HG02623 (cell line): ENCODE measurements around the gene F8.
"Not testable (repeated sequence)": the region's sequence is repeated elsewhere in the genome, so short reads cannot be mapped to it uniquely, and the experiment has no call there.

Experiments
- ATAC-seq: cut with Tn5 transposase; IDR thresholded peaks from one replicate; pipeline ENCODE4 v1.9.1; 2021; ENCODE audit warnings: moderate library complexity; ENCODE audit not compliant: unreplicated experiment

F8 gene

DNA sequence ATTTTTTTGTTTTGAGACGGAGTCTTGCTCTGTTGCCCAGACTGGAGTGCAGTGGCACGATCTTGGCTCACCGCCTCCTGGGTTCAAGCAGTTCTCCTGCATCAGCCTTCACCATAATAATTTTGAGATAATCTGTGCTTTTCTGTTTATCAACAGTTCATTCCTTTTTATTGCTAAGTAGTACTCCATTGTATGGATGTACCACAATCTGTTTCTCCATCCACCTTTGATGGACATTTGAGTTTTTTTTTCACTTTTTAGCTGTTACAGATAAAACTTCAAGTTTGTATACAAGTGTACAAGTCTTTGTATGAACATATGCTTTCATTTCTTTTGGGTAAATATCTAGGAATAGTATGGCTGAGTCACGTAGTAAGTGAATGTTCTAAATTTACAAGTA is 13.2 kb upstream of the F8 start:
- ATAC-seq, result no peak

DNA sequence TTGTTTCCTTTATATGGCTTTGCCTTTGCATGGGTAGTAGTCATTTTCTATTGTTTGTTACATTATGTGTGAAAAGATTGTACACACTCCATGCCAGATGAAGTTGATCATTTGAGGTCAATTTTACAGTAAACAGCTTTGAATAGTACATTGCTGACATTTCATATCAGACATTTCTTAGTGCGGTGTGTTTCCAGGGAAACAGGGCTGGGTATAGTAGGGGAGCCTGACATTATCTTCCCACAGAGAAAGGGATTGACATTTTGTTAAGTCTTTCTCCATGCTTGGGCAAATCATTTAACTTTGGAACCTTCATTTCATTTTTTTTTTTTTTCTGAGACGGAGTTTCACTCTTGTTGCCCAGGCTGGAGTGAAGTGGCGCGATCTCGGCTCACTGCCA is 9.1 kb upstream of the F8 start:
- no peak for ATAC-seq

DNA sequence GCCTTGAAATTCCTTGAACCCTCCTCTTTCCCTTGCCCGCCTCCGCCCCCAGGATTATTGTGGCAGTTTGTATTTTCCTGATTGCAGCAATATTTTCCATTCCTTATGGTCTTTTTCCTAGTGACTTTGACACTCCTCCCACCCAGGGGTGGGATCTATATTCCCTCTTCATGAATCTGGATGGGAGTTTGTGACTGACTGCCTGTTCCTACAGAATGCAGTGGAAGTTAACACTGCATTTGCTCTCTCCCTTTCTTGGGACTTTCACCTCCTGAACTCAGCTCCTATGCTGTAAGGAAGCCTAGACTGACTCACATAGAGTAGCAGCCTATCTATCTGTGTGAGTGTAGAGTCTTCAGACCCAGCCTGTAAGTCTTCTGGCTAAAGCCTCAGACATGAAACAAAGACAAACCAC is 6.4 kb upstream of the F8 start:
- ATAC-seq, result no peak

DNA sequence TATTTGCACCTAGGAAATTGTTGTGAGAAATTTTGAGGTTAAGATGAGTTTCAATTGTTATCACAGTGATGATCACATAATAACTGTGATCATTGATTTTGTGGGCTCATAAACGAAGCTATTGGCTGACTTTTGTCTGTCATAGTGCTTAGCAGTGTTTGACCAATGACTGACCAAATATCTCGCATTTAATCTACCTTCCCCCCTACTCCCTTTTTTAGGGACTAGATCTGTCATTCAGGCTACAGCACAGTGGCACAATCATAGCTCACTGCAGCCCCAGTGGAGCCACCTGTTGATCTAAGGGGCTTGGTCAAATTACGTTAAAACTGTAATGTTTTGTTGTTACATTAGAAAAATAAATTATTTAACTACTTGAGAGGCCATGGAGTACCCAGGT is 5.6 kb upstream of the F8 start:
- no peak for ATAC-seq

DNA sequence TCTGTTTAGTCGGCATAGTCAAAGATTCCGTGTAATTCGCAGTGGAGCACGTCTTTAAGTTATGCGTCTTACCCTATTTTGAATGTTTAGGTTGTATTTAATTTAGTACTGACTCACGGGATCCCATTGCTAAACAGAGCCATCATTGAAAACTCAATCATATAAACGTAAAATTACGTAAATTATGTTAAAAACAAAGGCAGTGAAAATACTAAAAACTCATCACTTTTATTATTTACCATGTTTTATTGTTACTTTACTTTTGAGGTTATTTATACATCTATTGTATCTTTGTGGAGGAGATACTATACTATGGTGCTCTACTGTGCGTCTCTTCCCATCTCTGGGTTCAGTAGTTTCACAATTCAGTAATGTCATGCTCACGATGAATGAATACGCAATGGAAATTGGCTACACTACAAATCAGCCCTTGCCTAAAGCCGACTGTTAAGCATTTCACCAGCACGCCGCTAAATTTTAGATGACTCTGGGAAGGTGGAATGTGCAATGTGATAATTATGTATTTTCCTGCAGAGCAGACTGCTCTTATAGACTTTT is 5.1 kb upstream of the F8 start:
- ATAC-seq, result no peak

DNA sequence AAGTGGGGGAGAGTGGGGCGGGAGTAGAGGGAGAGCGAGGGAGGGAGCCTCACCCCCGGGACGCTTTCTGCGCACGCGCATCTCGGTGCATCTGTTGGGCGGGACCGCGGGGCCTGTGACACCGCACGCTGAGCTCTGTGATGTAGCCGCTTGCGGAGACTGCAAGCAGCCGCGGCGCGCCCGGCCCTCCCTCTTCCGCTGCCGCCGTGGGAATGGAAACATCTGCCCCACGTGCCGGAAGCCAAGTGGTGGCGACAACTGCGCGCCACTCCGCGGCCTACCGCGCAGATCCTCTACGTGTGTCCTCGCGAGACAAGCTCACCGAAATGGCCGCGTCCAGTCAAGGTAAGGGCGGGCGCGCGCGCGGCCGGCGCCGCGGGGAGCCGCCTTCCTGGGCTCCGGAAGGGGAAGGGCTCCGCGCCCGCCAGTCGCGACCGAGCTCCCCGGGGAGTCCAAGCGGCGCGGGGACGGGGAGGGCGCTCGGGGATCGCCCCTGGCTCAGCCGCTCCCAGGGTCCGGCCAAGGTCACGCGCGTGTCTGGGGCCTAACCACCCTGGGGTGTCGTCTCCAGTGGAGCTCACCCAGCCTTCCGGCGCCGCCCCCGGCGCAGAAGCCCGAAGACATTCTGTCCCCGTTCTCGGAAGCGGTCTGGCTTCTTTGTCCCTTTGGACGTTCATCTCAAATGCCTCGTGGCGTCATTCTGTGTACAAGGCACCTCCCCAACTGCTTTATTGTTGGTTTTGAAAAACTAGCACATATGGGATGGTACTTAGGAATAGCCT is 4.4 kb upstream of the F8 start, which contains the start of gene FUNDC2:
Gene FUNDC2 (plus strand): TSS at position 118 of the 782 bp plus-strand sequence. CDS start 95 bp downstream, at position 213.
- ATAC-seq, result peak; percentile 90

DNA sequence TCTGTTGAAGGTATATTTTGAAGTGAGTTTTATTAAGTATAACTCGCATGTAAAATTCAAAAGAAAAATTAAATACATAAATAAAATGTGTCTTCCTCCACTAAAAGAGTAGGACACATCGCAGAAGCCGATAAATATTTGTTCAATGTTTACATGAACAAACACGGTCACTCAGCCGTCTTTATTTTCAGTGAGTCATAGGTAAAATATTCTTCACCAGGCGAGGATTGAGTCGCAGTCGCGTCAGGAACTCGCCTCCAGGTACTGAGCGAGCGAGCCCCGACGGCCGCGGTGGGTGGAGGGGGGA is 3.9 kb upstream of the F8 start:
- no peak for ATAC-seq

DNA sequence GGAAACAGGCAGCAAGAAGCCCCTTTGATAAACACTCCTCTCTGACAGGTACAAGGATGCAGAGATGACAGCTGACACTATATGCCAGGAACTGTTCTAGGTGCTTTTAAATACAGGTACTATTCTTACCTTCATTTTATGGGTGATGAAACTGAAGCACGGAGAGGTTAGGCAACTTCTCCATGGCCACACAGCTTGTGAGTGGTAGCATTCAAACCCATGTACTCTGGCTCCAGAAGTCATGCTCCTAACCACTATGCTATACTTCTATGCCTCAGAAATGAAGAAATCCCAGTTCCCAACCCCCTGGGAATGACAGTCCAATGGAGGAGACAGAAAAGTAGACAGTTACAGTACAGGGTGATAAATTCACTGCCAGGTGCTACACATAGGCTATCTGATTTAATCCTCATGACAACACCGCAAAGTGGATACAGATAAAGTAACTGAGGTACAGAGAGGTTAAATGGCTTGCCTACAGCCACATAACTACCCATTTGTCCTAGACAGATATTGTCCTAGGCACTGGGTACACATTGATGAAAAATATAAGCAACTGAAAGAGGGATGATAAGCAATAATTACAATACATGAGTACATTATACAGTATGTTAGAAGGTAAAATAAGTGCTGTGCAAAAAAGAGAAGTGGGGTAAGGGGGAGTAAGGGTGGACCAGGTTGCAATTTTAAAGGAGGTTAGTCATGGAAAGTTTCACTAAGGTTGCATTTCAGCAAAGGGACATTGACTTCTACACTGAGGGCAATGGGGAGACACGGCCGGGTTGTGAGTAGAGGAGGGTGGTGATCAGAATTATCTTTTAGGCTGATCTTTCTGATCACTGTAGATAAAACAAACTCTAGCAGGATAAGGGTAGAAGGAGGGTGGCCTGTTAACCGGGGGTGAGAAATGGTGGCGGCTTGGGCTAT is 1.6 kb upstream of the F8 start:
- no peak for ATAC-seq

DNA sequence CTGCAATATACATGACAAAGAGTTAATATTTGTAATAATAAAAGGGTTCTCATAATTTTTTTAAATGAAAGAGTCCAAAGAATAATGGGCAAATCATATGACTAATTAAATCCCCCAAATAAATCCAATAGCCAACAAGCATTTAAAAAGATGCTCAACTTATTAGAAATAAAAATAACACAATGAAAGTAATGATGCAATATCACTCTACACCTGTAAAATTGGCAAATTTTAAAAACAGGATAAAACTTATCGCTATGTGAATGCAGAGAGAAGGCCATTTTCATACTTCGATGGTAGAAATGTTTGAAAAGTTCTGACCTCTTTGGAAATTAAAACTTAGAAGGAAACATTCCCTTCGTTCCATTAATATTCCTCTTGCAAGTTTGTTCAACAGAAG is 1.9 kb downstream of the F8 start:
- no peak for ATAC-seq

DNA sequence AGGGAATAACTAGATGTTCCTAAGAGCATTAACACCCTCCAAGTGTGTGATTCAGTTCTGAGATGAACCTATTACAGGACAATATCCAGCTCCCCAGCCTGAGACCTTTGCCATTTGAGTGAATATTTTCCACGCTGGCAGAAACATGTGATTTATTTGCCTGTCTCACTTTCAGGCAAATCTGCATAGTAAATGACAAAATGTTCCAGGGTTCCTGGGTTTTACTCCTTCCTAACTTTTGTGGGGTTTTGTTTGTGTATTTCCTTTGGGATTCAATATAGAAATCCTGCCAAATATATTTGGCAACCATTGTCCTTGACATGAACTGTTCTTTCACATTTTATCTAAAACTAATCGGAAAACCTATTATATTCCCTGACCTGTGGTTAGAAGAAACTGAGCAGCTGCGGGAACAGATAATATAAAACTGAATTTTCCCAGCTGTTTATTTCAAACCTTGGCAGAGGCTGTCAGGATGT is 12.5 kb downstream of the F8 start:
- ATAC-seq, result no peak

DNA sequence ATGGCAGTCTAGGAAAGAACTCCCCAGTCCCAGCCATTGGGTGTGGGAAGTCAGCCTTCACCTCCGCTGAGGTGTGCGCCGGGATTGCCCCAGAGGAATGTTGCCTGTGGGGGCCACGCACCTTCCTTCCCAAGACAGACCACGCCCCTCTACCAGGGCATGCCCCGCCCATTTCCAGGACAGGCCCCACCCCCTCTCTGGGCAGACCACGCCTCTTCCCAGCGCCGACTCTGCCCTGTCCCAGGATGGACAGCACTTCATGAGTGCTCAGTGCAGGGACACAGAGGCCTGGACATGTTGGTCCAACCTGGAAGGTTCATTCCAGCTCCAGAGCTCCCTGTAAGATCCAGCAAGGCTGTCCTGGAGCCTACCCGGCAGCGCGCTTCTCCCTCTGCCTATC is 13.9 kb downstream of the F8 start:
- ATAC-seq, result not testable (repeated sequence)

DNA sequence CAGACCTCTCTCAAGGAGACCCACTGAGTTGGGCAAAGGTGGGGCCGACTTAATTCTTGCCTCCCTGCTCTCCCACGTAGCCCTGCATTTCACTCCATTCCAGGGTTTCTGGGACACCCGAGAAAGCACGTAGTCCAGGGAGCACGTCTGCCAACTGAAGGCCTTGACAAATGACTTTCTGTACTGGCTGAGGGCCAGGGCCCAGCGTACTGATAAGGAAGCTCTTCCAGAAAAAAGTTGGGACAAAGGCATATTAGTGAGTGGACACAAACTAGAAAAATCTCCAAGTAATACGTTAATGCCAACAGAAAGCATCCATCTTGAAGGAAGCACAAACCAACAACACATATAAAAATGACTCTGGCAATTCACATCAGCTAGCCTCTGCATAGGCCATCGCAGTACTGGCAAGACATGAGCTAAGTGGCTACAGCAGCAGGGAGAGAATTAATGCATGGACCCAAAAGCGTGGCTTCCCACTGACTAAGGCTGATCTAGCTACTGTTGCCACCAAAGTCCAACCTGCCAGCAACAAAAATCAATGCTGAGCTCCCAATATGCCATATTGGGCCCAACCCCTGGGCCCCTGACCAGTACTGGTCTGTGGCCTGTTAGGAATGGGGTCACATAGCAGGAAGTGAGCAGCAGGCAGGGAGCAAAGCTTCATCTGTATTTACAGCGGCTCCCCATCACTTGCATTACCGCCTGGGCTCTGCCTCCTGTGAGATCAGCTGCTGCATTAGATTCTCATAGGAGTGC is 15.4 kb downstream of the F8 start:
- not testable (repeated sequence) for ATAC-seq

DNA sequence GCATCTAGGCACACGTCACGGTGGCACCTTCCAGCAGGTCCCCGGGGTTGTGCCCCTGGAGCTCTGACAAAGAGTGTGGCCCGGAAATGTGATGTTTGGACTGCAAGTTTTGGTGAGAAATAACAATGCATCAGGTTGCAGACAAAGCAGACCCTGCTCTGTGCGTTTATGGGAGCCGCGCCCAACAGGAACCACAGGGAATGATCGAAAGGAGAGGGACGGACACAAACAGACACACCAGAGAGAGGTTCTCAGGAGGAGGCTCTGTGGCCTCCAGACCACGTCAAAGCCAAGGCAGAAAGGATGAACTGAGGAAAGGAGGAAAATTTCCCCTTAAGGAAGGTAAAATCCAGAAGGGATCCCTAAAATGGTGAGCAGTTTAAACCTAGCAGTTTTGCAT is 16.1 kb downstream of the F8 start:
- not testable (repeated sequence) for ATAC-seq

DNA sequence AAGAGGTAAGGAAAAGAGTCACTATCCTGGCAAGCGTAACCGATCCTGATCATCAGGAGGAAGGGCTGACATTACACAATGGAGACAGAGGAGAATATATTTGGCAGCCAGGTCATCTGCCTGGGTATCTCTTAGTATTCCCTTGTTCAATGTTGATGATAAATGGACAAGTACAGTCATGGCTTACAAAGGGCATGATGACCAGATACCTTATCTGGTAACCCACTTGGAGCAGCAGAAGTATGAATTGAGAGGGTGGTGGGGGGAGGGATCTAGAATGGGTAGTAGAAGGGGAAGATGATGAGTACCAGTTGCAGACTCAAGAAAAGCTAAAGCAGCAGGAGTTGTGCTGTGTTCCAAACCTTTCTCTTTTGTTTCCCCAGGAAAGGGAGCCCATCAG is 17.3 kb downstream of the F8 start:
- ATAC-seq, result no peak

DNA sequence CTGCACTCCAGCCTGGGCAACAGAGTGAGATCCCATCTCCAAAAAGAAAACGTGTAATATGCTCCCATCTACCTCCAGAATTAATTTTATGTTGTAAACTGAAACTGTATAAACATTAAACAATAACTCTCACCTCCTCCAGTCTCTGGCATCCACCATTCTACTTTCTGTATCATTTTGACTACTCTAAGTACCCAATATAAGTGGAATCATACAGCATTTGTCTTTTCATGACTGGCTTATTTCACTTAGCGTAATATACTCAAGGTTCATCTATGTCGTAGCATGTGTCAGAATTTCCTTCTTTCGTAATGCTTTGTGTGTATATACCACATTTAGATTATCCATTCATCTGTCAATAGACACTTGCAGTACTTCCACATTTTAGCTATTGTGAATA is 20.6 kb downstream of the F8 start:
- no peak for ATAC-seq

DNA sequence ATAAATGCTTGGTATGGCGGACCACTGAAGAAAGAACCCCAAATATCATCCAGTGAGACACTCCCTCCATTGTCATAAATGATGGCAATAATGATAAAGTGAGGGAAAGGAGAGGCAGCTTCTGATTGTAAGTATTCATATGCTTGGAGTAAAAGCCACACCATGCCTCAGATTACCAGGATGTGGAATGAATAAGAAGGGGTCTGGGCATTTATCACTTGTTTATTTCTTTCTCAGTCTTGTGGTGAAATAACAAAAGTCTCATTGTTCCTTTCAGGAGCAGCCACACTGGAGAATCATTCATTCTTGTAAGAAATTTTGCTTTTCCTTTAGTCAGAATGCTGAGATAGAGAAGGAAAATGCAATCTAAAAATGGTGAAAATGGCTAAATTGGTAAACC is 21.7 kb downstream of the F8 start:
- no peak for ATAC-seq

DNA sequence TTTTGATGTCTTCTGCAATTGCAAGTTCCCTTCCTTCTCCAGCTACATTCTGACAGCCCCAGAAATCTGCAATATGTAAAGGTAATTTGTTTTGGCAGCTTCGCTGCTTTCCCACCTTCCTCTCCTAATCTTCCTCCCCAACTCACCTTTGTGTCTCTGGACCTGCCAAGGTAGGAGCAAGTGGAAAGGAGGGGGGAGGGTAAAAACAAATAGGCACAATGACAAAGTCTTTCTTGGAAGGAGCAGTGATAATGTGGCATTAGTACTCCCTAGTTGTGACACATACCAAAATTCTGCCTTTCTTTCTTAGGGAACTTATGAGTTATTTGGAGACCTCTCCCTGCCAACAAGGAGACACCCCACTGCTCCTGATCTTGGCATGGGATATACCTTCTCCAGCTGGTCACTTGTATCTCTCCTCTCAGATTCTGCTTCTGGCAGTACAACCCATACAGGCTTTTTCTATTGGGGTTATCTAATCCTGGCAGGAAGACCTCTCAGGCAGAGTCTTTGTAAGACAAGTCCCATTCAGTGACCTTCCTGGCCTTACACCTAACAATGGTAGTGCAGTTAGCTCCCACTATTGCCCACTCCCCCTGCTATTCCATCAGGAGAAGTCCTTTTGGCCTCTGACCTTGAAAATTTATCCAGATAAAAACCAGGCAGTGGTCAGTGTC is 24.2 kb downstream of the F8 start:
- no peak for ATAC-seq

DNA sequence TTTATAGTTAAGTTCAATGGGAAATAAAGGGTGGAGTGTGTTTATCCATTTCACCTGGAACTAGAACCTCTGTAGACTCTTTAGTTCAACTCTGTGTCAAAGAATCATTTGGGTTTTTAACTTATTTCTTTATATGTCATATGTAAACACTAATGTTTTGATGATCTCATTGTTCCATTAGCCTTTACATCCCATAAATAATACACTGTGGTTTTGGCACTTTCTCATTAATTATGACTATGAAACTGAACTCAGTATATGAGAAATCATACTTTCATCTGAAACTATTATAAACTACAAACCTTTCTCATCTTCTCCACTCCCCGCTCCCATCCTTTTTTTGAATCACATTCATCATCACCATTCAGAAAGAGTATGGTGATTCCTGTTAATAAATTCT is 31.0 kb downstream of the F8 start:
- ATAC-seq, result no peak

DNA sequence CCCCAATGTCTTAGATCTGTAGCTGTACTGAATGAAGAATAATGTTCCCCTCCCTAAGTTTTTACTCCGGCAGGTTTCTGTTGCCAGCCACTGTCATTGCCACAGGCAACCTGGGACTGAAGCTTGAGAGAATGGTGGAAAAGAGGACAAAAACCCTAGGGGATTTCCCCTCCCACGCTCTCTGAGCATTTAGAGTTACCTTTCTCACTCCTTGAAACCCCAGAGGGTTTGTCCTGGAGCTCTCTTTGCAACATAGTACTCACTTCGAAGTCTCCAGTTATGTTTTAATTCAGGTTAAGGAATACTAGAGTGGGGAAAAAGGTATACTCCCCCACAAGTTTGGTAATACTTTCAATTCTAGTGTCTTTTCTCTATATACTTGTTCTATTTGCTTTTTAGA is 31.5 kb downstream of the F8 start:
- ATAC-seq, result peak; percentile 32

DNA sequence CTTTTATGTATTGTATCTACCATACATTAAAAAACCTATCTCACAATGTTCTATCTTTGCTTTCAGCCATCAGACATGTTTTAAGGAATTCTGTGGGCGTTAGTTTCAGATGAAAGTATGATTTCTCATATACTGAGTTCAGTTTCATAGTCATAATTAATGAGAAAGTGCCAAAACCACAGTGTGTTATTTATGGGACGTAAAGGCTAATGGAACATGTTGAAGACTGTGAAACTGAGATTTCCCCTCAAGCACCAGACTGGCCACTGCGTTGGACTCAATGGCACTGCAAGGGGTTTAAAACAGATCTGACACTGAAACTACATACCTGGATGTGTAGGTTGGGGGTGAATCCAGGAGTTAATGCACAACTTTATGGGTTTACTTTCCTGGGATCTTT is 32.0 kb downstream of the F8 start:
- ATAC-seq, result peak; percentile 66

DNA sequence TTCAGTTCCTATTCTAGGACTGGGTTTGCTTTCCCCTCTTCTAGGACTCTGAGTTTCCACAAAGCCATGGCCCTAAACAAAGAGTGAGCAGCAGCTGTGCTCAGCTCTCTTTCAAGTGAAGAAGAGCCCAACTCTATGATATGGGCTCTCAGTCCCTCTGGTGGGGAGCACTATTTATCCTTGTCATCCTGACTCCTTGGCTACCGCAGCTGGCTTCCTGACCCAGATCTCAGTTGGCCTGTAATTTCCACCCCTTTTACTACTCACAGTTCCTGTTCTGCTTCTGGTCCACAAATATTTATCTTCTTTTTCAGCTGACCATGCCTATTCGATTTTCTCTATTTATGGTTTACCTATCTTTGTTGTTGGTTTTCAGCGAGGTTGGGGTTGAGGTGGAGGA is 33.8 kb downstream of the F8 start:
- ATAC-seq, result no peak
